HG03045 (cell line): Measurements from ENCODE around the gene GSAP.
"Not testable (repeated sequence)": the region's sequence is repeated elsewhere in the genome, so short reads cannot be mapped to it uniquely, and the experiment has no call there.

Experiments
- ATAC-seq: cut with Tn5 transposase; IDR thresholded peaks from one replicate; pipeline ENCODE4 v1.9.1; 2021; ENCODE audit warnings: mild to moderate bottlenecking, moderate library complexity; ENCODE audit not compliant: unreplicated experiment

GSAP gene

GRCh38 chr7:77289387-77289786, 126.8 kb downstream of the GSAP start:
- no peak for ATAC-seq

- ATAC-seq: no peak
Measured at GRCh38 chr7:77288676-77289320, 127.4 kb downstream of the GSAP start.

GRCh38 chr7:77284616-77285015, 131.5 kb downstream of the GSAP start:
- no peak for ATAC-seq

GRCh38 chr7:77284005-77284404, 132.1 kb downstream of the GSAP start:
- no peak for ATAC-seq

- ATAC-seq: no peak
Measured at GRCh38 chr7:77282897-77283296, 133.3 kb downstream of the GSAP start.

- ATAC-seq: no peak
Measured at GRCh38 chr7:77281780-77282478, 134.2 kb downstream of the GSAP start.

GRCh38 chr7:77276120-77276519, 140.0 kb downstream of the GSAP start:
- no peak for ATAC-seq

GRCh38 chr7:77275663-77276062, 140.5 kb downstream of the GSAP start:
- not testable (repeated sequence) for ATAC-seq

GRCh38 chr7:77271766-77272165, 144.4 kb downstream of the GSAP start:
- no peak for ATAC-seq

- ATAC-seq: no peak
Measured at GRCh38 chr7:77270094-77270480, 146.1 kb downstream of the GSAP start.

GRCh38 chr7:77269360-77270093, 146.6 kb downstream of the GSAP start:
- peak; percentile 75 for ATAC-seq

GRCh38 chr7:77266291-77266794, 149.8 kb downstream of the GSAP start:
- peak; percentile 83 for ATAC-seq

- ATAC-seq: no peak
Measured at GRCh38 chr7:77265666-77266065, 150.5 kb downstream of the GSAP start.

- no peak for ATAC-seq
Measured at GRCh38 chr7:77262316-77262715, 153.8 kb downstream of the GSAP start.
